RWPE1 (cell line): ENCODE measurements around the gene RNF138.

Experiments
- CTCF ChIA-PET: fragments of 350-600 bp; sonication (Branson Sonifier 250); formaldehyde crosslinking; extraction: SDS; loops from one replicate; lab custom pipeline; 2021; lab: Yijun Ruan, JAX
- POLR2A ChIA-PET: fragments of 400-600 bp; formaldehyde crosslinking; extraction: SDS; loops from one replicate; lab custom pipeline; 2020; ENCODE audit warnings: antibody characterized with exemption; ENCODE audit not compliant: low non-redundant PET; lab: Yijun Ruan, JAX
- DNase-seq: peaks from one replicate; pipeline ENCODE4 v3.0.0; 2012; ENCODE audit warnings: low spot score
- H3K27ac ChIP-seq: fragments of 450-650 bp; 2 replicates; pipeline ENCODE4 v1.5.1; 2017
- TF ChIP-seq, protein P1 (sequence below): fragments of 450-650 bp; conservative IDR thresholded peaks from 2 replicates; pipeline ENCODE4 v1.5.1; 2017; ENCODE audit warnings: low read depth, mild to moderate bottlenecking

Gene RNF138

DNA sequence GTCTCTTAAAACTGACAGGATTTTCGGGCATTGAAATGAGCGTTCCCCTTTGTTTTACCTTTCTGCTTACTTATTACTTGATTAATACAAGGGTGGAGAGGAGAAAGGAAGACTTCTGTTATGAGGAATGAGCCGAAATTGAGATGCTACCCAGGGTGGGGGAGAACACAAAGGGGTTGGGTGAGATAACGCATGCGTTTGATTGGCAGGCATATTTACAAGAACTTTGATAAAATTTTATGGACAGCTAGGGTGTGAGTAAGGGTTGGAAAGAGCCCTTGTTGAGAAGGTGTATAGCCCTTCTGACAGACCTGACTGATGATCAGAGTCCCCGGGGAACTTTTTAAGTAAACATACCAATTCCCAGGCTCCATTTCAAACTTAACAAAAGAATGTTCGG lies 1.8 kb downstream of the RNF138 start:
- TF ChIP-seq, protein P1, sequence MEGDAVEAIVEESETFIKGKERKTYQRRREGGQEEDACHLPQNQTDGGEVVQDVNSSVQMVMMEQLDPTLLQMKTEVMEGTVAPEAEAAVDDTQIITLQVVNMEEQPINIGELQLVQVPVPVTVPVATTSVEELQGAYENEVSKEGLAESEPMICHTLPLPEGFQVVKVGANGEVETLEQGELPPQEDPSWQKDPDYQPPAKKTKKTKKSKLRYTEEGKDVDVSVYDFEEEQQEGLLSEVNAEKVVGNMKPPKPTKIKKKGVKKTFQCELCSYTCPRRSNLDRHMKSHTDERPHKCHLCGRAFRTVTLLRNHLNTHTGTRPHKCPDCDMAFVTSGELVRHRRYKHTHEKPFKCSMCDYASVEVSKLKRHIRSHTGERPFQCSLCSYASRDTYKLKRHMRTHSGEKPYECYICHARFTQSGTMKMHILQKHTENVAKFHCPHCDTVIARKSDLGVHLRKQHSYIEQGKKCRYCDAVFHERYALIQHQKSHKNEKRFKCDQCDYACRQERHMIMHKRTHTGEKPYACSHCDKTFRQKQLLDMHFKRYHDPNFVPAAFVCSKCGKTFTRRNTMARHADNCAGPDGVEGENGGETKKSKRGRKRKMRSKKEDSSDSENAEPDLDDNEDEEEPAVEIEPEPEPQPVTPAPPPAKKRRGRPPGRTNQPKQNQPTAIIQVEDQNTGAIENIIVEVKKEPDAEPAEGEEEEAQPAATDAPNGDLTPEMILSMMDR = no peak
- CTCF ChIA-PET = no interaction called here
- POLR2A ChIA-PET = no interaction called here
- peak overlapping the region; percentile 99 for H3K27ac ChIP-seq
- DNase-seq = peak; percentile 7

DNA sequence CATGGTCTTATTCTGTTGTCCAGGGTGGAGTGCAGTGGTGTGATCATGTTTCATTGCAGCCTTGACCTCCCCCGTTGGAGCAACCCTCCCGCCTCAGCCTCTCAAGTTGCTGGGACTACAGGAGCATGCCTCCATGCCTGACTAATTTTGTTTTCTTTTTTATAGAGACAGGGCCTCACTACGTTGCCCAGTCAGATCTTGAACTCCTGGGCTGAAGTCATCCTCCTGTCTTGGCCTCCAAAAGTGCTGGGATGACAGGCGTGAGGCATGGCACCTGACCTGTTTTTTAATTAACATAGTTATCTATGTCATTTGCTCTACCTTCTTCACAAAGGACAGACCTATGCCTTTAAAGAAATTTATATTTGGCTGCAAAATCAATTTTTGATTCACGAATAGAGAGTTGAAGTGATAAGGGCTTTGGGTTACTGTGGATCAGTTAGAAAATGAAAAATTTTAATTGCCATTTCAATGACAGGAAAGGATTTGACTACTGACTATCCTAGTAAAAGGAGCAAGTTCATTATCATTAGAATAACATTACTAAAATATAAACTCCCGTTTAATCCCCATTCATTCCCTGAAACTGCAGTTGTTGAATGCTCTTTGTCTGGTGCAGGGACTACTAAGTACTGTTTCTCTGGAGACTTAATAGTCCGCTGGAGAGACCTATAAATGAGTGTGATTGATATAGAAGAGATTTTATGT lies 3.7 kb downstream of the RNF138 start:
- CTCF ChIA-PET = no interaction called here
- TF ChIP-seq, protein P1 = no peak
- DNase-seq = no peak
- H3K27ac ChIP-seq = no peak overlapping the region
- POLR2A ChIA-PET = no interaction called here

DNA sequence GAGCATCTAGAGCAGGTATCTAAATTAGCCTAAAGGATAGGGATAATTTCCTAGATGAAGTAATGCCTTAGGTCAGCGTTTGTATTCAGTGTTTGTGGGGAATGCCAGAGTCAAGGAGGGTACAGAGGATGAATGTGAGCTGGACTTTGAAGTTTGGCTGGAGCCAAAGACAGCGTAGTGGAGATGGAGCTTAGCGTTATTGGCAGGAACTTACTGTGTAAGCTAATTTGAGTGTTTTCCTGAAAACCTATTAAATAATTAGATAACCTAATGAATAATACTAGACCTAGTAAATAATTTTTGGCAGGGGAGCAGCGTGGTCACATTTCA lies 4.2 kb downstream of the RNF138 start:
- TF ChIP-seq, protein P1 = no peak
- ChIA-PET CTCF (no interaction called here), POLR2A (no interaction called here)
- H3K27ac ChIP-seq = no peak overlapping the region
- no peak for DNase-seq

DNA sequence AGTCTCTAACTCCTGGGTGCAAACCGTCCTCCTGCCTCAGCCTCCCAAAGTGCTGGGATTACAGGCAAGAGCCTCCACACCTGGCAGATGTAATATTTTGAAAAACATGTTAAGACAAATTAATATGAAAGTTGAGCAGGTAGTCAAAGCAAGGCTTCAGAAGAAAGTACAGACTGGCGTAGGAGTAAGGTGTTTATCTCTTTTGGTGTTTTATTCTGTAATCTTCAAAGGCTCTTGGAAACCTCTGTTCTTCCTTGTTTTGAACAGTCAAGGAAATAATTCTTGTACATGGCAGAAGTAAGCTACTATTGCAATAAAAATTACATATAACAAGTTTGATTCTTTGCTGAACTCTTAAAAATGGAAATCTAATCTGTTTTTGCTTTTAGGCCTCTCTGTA lies 5.3 kb downstream of the RNF138 start:
- CTCF ChIA-PET = interaction anchor here (0.6 kb wide), 1 partner anchor 16 kb away, joined by 6 read pairs; no protein-coding TSS in a partner anchor
- TF ChIP-seq, protein P1 = no peak
- no peak for DNase-seq
- POLR2A ChIA-PET = no interaction called here
- no peak overlapping the region for H3K27ac ChIP-seq

DNA sequence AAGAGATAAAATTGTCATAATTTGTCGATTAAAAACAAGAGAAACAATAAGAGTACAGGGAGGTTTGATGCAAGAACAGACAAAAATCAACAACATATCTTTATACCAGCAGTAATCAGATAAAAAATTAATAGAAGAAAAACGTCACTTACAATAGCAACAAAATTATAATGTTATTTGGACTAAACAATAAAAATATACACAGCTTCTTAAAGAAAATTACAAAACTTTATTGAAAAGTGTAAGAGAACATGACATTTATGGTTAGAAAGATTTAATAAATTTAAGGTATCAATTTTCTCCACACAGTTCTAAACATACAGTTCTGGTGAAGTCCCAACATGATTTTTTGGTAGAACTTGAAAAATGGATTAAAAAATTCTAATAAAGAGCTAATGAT lies 12.8 kb downstream of the RNF138 start:
- DNase-seq = no peak
- TF ChIP-seq, protein P1 = no peak
- ChIA-PET CTCF (no interaction called here), POLR2A (no interaction called here)
- H3K27ac ChIP-seq = no peak overlapping the region

DNA sequence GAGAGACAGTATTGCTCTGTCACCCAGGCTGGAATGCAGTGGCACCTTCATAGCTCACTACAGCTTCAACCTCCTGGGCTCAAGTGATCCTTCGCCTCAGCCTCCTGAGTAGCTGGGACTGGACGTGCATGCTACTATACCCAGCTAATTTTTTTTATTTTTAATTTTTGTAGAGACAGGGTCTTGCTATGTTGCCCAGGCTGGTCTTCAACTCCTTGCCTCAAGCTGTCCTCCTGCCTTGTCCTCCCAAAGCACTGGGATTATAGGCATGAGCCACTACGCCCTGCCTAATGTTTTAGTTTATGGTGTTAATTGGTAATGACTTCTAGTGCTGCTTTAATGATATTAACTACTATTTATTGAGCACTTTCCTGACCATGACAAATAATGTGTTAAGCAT lies 18.3 kb downstream of the RNF138 start:
- H3K27ac ChIP-seq = no peak overlapping the region
- ChIA-PET POLR2A (no interaction called here), CTCF (no interaction called here)
- TF ChIP-seq, protein P1 = no peak
- no peak for DNase-seq

DNA sequence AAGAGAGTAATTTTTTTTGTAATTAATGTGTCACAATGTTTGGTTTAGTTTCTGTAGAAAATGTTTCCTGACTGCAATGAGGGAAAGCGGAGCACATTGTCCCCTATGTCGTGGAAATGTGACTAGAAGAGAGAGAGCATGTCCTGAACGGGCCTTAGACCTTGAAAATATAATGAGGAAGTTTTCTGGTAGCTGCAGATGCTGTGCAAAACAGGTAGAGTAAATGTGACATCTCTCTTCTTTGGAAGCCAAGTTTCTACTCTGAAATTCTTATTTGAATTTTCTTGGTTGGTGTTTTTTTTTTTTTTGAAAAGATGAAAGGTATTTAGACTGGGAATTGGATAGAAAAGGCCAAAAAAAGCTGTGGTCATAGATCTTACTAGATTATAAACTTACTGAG lies 20.0 kb downstream of the RNF138 start:
- TF ChIP-seq, protein P1 = no peak
- H3K27ac ChIP-seq = no peak overlapping the region
- no peak for DNase-seq
- ChIA-PET POLR2A (no interaction called here), CTCF (no interaction called here)
